ENCODE measurements around the gene FIGLA. TPM values are rescaled to one million over a fixed set of nuclear protein-coding genes. Genes with fewer than 3 reads are reported as not detected.

Gene FIGLA
- total and polyA plus RNA-seq, 2 of the 8 experiments (the other 6 are each of a cell fraction or from before 2014, with no cell fraction given): not detected

GRCh38 chr2:70806013-70806412 is 15.6 kb upstream of the FIGLA start:
- Histone ChIP-seq H2BK12ac (ENCODE audit: low read depth, low read length) (no peak overlapping the region), H2BK120ac (replicated peaks; ENCODE audit: low read depth, low read length) (no peak overlapping the region), H3K27me3 (replicated peaks in 1 of 4; ENCODE audit: control insufficient read depth in 3 of 4, extremely low read depth in 1 of 4, insufficient read depth in 3 of 4, low read length in 3 of 4) (peaks cover 0 to 4% (median 2%) of the 10 kb centered on the region in 4 experiments; a peak in 3 of 7 replicates), H3K23ac (ENCODE audit: insufficient read length) (no peak overlapping the region), H4K5ac (ENCODE audit: insufficient read length, low read depth, low read length) (no peak overlapping the region), H3K23me2 (ENCODE audit: low read depth, low read length) (no peaks in the 10 kb centered on the region), H2BK15ac (ENCODE audit: low read length) (no peak overlapping the region), H3K9me3 (ENCODE audit: insufficient read depth in 2 of 2, low read depth in 1 of 2, low read length in 1 of 2) (no peaks in the 10 kb centered on the region), H3K9ac (replicated peaks in 1 of 4; ENCODE audit: extremely low read depth in 1 of 4, low read depth in 3 of 4, low read length in 3 of 4) (no peak overlapping the region), H3K14ac (ENCODE audit: insufficient read length) (no peak overlapping the region), H3K27ac (ENCODE audit: low read depth, low read length) (no peak overlapping the region), H3K4me2 (ENCODE audit: insufficient read depth in 1 of 2, low read depth in 2 of 2, low read length in 2 of 2) (no peak overlapping the region), H3K79me1 (ENCODE audit: low read depth, low read length) (no peaks in the 10 kb centered on the region), H4K20me1 (replicated peaks in 1 of 2; ENCODE audit: control insufficient read depth in 1 of 2, insufficient read depth in 2 of 2, low read length in 2 of 2) (peaks cover 0 to 2% of the 10 kb centered on the region in 2 experiments), H3K4ac (replicated peaks; ENCODE audit: insufficient read length, low read depth, low read length) (no peak overlapping the region), H3K4me3 (ENCODE audit: extremely low read depth in 1 of 4, insufficient read depth in 2 of 4, low read depth in 3 of 4, low read length in 4 of 4) (no peak overlapping the region), H3K18ac (ENCODE audit: extremely low read depth, low read length) (no peak overlapping the region), H3K56ac (replicated peaks; ENCODE audit: insufficient read length, low read depth, low read length) (no peak overlapping the region), H3K4me1 (replicated peaks in 1 of 4; ENCODE audit: control insufficient read depth in 3 of 4, insufficient read depth in 4 of 4, low read length in 3 of 4) (no peaks in the 10 kb centered on the region), H3K79me2 (ENCODE audit: control insufficient read depth in 1 of 2, insufficient read depth in 2 of 2, low read length in 2 of 2) (no peaks in the 10 kb centered on the region), H2BK5ac (ENCODE audit: low read depth, low read length) (no peak overlapping the region), H3K36me3 (ENCODE audit: control insufficient read depth in 2 of 4, insufficient read depth in 4 of 4, low read length in 3 of 4) (no peaks in the 10 kb centered on the region), H4K91ac (replicated peaks; ENCODE audit: insufficient read length, low read length) (no peak overlapping the region), H2AK5ac (ENCODE audit: low read depth, low read length) (no peak overlapping the region), H2BK20ac (ENCODE audit: low read length) (no peak overlapping the region), H4K8ac (ENCODE audit: extremely low read depth, insufficient read depth, low read length) (no peak overlapping the region), H2AFZ (ENCODE audit: low read length) (no peak overlapping the region)
- DNase-seq (ENCODE audit: low read depth in 1 of 2, low spot score in 2 of 2) (no peak), FAIRE-seq (no peak)
- TF ChIP-seq RXRA (IDR thresholded peaks at IDR 0.05; ENCODE audit: insufficient read depth, low read depth, low read length) (no peak), KDM4A (IDR thresholded peaks at IDR 0.05; ENCODE audit: low read depth, low read length, severe bottlenecking) (no peak), MAX (IDR thresholded peaks at IDR 0.05) (no peak), YY1 (IDR thresholded peaks at IDR 0.05; ENCODE audit: low read depth, low read length) (no peak)
- 89% methylated on average over 5 of the region's 5 CpGs; no CpG with 5 or more reads in 1 of the 2 experiments for WGBS, 2 experiments (ENCODE audit: extremely low coverage in 1 of 2, insufficient coverage in 1 of 2, insufficient read length in 1 of 2, insufficient replicate concordance in 2 of 2, low coverage in 1 of 2, low lambda C conversion rate in 2 of 2, missing lambda C conversion rate in 1 of 2)
- CTCF ChIA-PET (ENCODE audit: partially characterized antibody): interaction anchor here (1.0 to 2.0 kb wide), 4 partner anchors 12 to 65 kb away, joined by 3 to 6 read pairs (median 4); no protein-coding TSS in a partner anchor
- POLR2A ChIA-PET (ENCODE audit: partially characterized antibody): interaction anchor here (0.7 kb wide), 1 partner anchor 123 kb away, joined by 3 read pairs; no protein-coding TSS in a partner anchor
